Lung (tissue), 12 donors: Measurements from ENCODE around the gene PPP5C. TPM values are rescaled to one million over a fixed set of nuclear protein-coding genes. Genes with fewer than 3 reads are reported as not detected.
"Not testable (repeated sequence)": the region's sequence is repeated elsewhere in the genome, so short reads cannot be mapped to it uniquely, and the experiment has no call there.

Source experiments
- ATAC-seq: fragments of 200-7000 bp; cut with Tn5 transposase; one replicate; pipeline ENCODE4 v1.9.1; 2020; ENCODE audit warnings: moderate number of reproducible peaks; ENCODE audit not compliant: insufficient read depth, low FRiP score
- DNase-seq, 3 donors: peaks; one replicate each; pipeline ENCODE4 v3.0.0-alpha.2; 2013 to 2017
- H3K27ac ChIP-seq, 2 donors: one replicate each; pipeline ENCODE4 v1.5.1; 2013; ENCODE audit warnings: mild to moderate bottlenecking in 2 of 2, moderate library complexity in 2 of 2, control low read depth in 1 of 2, inconsistent platforms in 1 of 2, low read depth in 1 of 2, low read length in 1 of 2
- H3K27me3 ChIP-seq, 3 donors: one replicate each; pipeline ENCODE4 v1.5.1; 2013; ENCODE audit warnings: low read length in 2 of 3; ENCODE audit not compliant: control insufficient read depth in 3 of 3, insufficient read depth in 3 of 3
- H3K36me3 ChIP-seq, 4 donors: one replicate each; pipeline ENCODE4 v1.5.1; 2013; ENCODE audit warnings: low read length in 4 of 4, mild to moderate bottlenecking in 1 of 4, moderate library complexity in 1 of 4; ENCODE audit not compliant: control insufficient read depth in 4 of 4, insufficient read depth in 4 of 4
- H3K4me1 ChIP-seq, 5 donors: one replicate each; pipeline ENCODE4 v1.5.1; 2013; ENCODE audit warnings: low read length in 5 of 5, mild to moderate bottlenecking in 2 of 5, moderate library complexity in 1 of 5; ENCODE audit not compliant: control insufficient read depth in 5 of 5, insufficient read depth in 5 of 5
- H3K4me3 ChIP-seq: one replicate; pipeline ENCODE4 v1.5.1; 2013; ENCODE audit warnings: mild to moderate bottlenecking, control low read depth, moderate library complexity
- H3K9ac ChIP-seq, 2 donors: one replicate each; pipeline ENCODE4 v1.5.1; 2013; ENCODE audit warnings: low read length in 2 of 2, control low read depth in 1 of 2; ENCODE audit not compliant: insufficient read depth in 1 of 2
- H3K9me3 ChIP-seq, 4 donors: one replicate each; pipeline ENCODE4 v1.5.1; 2013; ENCODE audit warnings: low read length in 3 of 4, mild to moderate bottlenecking in 1 of 4, moderate library complexity in 1 of 4; ENCODE audit not compliant: control insufficient read depth in 4 of 4, insufficient read depth in 3 of 4
- CTCF ChIP-seq: IDR thresholded peaks from 2 replicates; pipeline ENCODE4 v1.5.1; 2012; ENCODE audit warnings: mild to moderate bottlenecking; ENCODE audit errors: control extremely low read depth, extremely low read depth
- WGBS, 2 donors: extraction: QIAGEN DNeasy Blood & Tissue Kit; methylation state at CpG; one replicate each; pipeline ENCODE4 v1.1.7; 2013; 5-methylcytosine and 5-hydroxymethylcytosine counted together
- polyA plus RNA-seq, 2 donors: library from polyadenylated mRNA; stranded (reverse); fragments of 200-250 nt; gene quantifications; one replicate each; pipeline ENCODE4 v1.2.1, GENCODE V29; 2013
- total RNA-seq, 2 donors: library from RNA; depleted of rRNA in 1 of 2; stranded (reverse); fragments of >200 nt in 1 of 2; gene quantifications; one replicate each; pipeline ENCODE4 v1.2.1, GENCODE V29; 2014 to 2021
- donor health status: control.
- donor health status: control.
- donor health status: Bipolar disorder and iron deficiency.
- donor health status: healthy.
- donor health status: DM: yes; HTN: yes; CAD: no.

The PPP5C gene
- total and polyA plus RNA-seq, 4 donors: 48.5 to 69.8 (median 54.6) TPM

GRCh38 chr19:46317339-46317738, 29.5 kb upstream of the PPP5C start:
- TF ChIP-seq CTCF: no peak
- Histone ChIP-seq H3K27ac (no peak overlapping the region), H3K9ac (no peak overlapping the region), H3K36me3 (peaks cover 17 to 39% (median 22%) of the 10 kb centered on the region in 4 donors), H3K4me1 (peaks cover 0 to 5% (median 0%) of the 10 kb centered on the region in 5 donors), H3K4me3 (no peak overlapping the region), H3K9me3 (no peaks in the 10 kb centered on the region), H3K27me3 (no peaks in the 10 kb centered on the region)
- ATAC-seq (no peak), DNase-seq (no peak)
- WGBS, 2 donors: 77 to 84% methylated on average over 2 of the region's 2 CpGs

DNA sequence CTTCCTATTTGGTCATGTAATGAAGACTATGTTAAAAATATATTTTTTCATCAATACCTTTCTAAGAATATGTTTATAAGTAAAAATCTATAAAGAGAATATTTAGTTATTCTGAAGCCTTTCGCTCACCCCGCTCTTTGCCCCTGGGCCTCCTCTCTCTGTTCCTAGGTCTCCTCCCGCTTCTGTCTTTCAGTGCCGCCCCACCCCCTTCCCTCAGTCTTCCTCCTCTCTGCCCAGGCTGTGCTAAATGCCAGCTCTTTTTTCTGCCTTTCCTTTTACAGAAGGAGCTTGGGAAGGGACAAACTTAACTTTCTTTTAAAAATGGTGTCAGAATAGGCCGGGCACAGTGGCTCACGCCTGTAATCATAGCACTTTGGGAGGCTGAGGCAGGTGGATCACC, 27.3 kb upstream of the PPP5C start:
- H3K9me3 ChIP-seq: no peaks in the 10 kb centered on the region
- no peak overlapping the region for H3K9ac ChIP-seq
- H3K36me3 ChIP-seq: peaks cover 12 to 49% (median 36%) of the 10 kb centered on the region in 4 donors
- ATAC-seq: no peak
- TF ChIP-seq CTCF: no peak
- DNase-seq: no peak
- no peaks in the 10 kb centered on the region for H3K27me3 ChIP-seq
- WGBS, 2 donors: 89 to 92% methylated on average over 6 of the region's 6 CpGs
- no peak overlapping the region for H3K4me3 ChIP-seq
- H3K27ac ChIP-seq: no peak overlapping the region
- no peaks in the 10 kb centered on the region for H3K4me1 ChIP-seq

- H3K36me3 ChIP-seq: peaks cover 17 to 55% (median 40%) of the 10 kb centered on the region in 4 donors
- no peak for ATAC-seq
- H3K9ac ChIP-seq: no peak overlapping the region
- H3K4me3 ChIP-seq: no peak overlapping the region
- H3K9me3 ChIP-seq: no peaks in the 10 kb centered on the region
- no peaks in the 10 kb centered on the region for H3K4me1 ChIP-seq
- H3K27ac ChIP-seq: no peak overlapping the region
- no peak for DNase-seq
- TF ChIP-seq CTCF: no peak
- WGBS, 2 donors: 95 to 97% methylated on average over 5 of the region's 5 CpGs
- H3K27me3 ChIP-seq: no peaks in the 10 kb centered on the region
These were observed 26.3 kb upstream of the PPP5C start for GRCh38 chr19:46320559-46320958.

GRCh38 chr19:46321653-46322052, 25.2 kb upstream of the PPP5C start:
- H3K4me3 ChIP-seq: no peak overlapping the region
- no peak for TF ChIP-seq CTCF
- 93 to 94% methylated on average over 12 of the region's 12 CpGs for WGBS, 2 donors
- H3K4me1 ChIP-seq: no peaks in the 10 kb centered on the region
- no peak overlapping the region for H3K9ac ChIP-seq
- DNase-seq (no peak), ATAC-seq (no peak)
- peaks cover 19 to 64% (median 50%) of the 10 kb centered on the region in 4 donors for H3K36me3 ChIP-seq
- peaks cover 0 to 6% (median 5%) of the 10 kb centered on the region in 4 donors for H3K9me3 ChIP-seq
- H3K27me3 ChIP-seq: no peaks in the 10 kb centered on the region
- H3K27ac ChIP-seq: no peak overlapping the region

- not testable (repeated sequence) for H3K9me3 ChIP-seq, H3K9ac ChIP-seq, H3K4me1 ChIP-seq, DNase-seq, H3K4me3 ChIP-seq, H3K27me3 ChIP-seq, H3K27ac ChIP-seq, ATAC-seq
- WGBS, 2 donors: 93 to 94% methylated on average over 9 of the region's 9 CpGs
- peaks cover 21 to 68% (median 57%) of the 10 kb centered on the region in 4 donors for H3K36me3 ChIP-seq
These were observed 23.7 kb upstream of the PPP5C start for GRCh38 chr19:46323227-46323626.
